HepG2 (cell line): Measurements from ENCODE around the gene WDR54. TPM values are rescaled to one million over a fixed set of nuclear protein-coding genes. Genes with fewer than 3 reads are reported as not detected.
A peak's percentile ranks its signal among the peaks of the same experiment; 100 is the strongest.

Experiments
- ARNTL ChIP-seq: sonication (generic); formaldehyde crosslinking; IDR thresholded peaks from 2 replicates; pipeline ENCODE4 v1.4.0; 2020; ENCODE audit warnings: mild to moderate bottlenecking, missing genetic modification reagents
- CENPX ChIP-seq: sonication (generic); formaldehyde crosslinking; IDR thresholded peaks from 2 replicates; pipeline ENCODE4 v1.9.0; 2021; ENCODE audit warnings: mild to moderate bottlenecking, missing genetic modification reagents, moderate library complexity
- CHD2 ChIP-seq: IDR thresholded peaks from 2 replicates; pipeline ENCODE4 v1.6.1; 2011; ENCODE audit warnings: low read depth, low read length, improper control_type of control experiment
- EEA1 ChIP-seq: sonication (generic); formaldehyde crosslinking; IDR thresholded peaks from 2 replicates; pipeline ENCODE4 v1.5.1; 2020; ENCODE audit warnings: mild to moderate bottlenecking, missing genetic modification reagents, borderline replicate concordance
- ELF4 ChIP-seq: sonication (generic); formaldehyde crosslinking; IDR thresholded peaks from 2 replicates; pipeline ENCODE4 v1.5.0; 2020; ENCODE audit warnings: missing genetic modification reagents, mild to moderate bottlenecking, moderate library complexity, borderline replicate concordance
- HNRNPLL ChIP-seq: fragments of 200-400 bp; formaldehyde crosslinking; IDR thresholded peaks from 2 replicates; pipeline ENCODE4 v1.6.1; 2017; ENCODE audit warnings: mild to moderate bottlenecking, low read depth, low read length; ENCODE audit not compliant: poor library complexity, severe bottlenecking
- PITX1 ChIP-seq: sonication (generic); formaldehyde crosslinking; IDR thresholded peaks from 2 replicates; pipeline ENCODE4 v1.5.1; 2020; ENCODE audit warnings: mild to moderate bottlenecking, missing genetic modification reagents
- PTBP1 ChIP-seq: fragments of 200-400 bp; formaldehyde crosslinking; IDR thresholded peaks from 2 replicates; pipeline ENCODE4 v1.6.1; 2018; ENCODE audit warnings: low read length, low read depth; ENCODE audit not compliant: poor library complexity, severe bottlenecking
- RAD51 ChIP-seq: fragments of 450-650 bp; IDR thresholded peaks from 2 replicates; pipeline ENCODE4 v1.6.1; 2016; ENCODE audit warnings: borderline replicate concordance
- SMAD9 ChIP-seq: sonication (generic); formaldehyde crosslinking; IDR thresholded peaks from 2 replicates; pipeline ENCODE4 v1.5.1; 2020; ENCODE audit warnings: mild to moderate bottlenecking, missing genetic modification reagents
- SRF ChIP-seq: IDR thresholded peaks from 2 replicates; pipeline ENCODE4 v1.6.1; 2011; ENCODE audit warnings: mild to moderate bottlenecking, low read depth, low read length, moderate library complexity
- SRSF1 ChIP-seq: fragments of 200-400 bp; formaldehyde crosslinking; optimal IDR thresholded peaks from 2 replicates; pipeline ENCODE3; 2017; ENCODE audit warnings: mild to moderate bottlenecking, low read depth, low read length, moderate library complexity
- SRSF4 ChIP-seq: fragments of 200-400 bp; formaldehyde crosslinking; IDR thresholded peaks from one replicate; pipeline ENCODE4 v1.6.1; 2018; ENCODE audit warnings: mild to moderate bottlenecking, low read depth, low read length, moderate library complexity; ENCODE audit not compliant: poor library complexity, severe bottlenecking
- TBL1XR1 ChIP-seq: fragments of 150-350 bp; IDR thresholded peaks from 2 replicates; pipeline ENCODE4 v1.6.1; 2014; ENCODE audit warnings: borderline replicate concordance, low read length; ENCODE audit not compliant: partially characterized antibody
- ZBTB8A ChIP-seq: sonication (generic); formaldehyde crosslinking; IDR thresholded peaks from 2 replicates; pipeline ENCODE4 v1.4.0; 2020; ENCODE audit warnings: mild to moderate bottlenecking, low read depth, missing genetic modification reagents, borderline replicate concordance
- ZFAT ChIP-seq: sonication (generic); formaldehyde crosslinking; conservative IDR thresholded peaks from 2 replicates; pipeline ENCODE4 v1.8.1; 2023; ENCODE audit warnings: missing genetic modification reagents, inconsistent platforms
- ZMYM4 ChIP-seq: sonication (generic); formaldehyde crosslinking; IDR thresholded peaks from 2 replicates; pipeline ENCODE4 v1.8.1; 2023; ENCODE audit warnings: mild to moderate bottlenecking, missing genetic modification reagents
- ZNF30 ChIP-seq: sonication (generic); formaldehyde crosslinking; IDR thresholded peaks from 2 replicates; pipeline ENCODE4 v1.5.0; 2020; ENCODE audit warnings: mild to moderate bottlenecking, missing genetic modification reagents
- ZNF33B ChIP-seq: sonication (generic); formaldehyde crosslinking; IDR thresholded peaks from 2 replicates; pipeline ENCODE4 v1.5.1; 2020; ENCODE audit warnings: mild to moderate bottlenecking, missing genetic modification reagents
- ZNF343 ChIP-seq: sonication (generic); formaldehyde crosslinking; IDR thresholded peaks from 2 replicates; pipeline ENCODE4 v1.4.0; 2020; ENCODE audit warnings: mild to moderate bottlenecking, missing genetic modification reagents
- ZNF530 ChIP-seq: sonication (generic); formaldehyde crosslinking; IDR thresholded peaks from 2 replicates; pipeline ENCODE4 v1.5.0; 2020; ENCODE audit warnings: low read depth, mild to moderate bottlenecking, missing genetic modification reagents
- ZNF557 ChIP-seq: sonication (generic); formaldehyde crosslinking; IDR thresholded peaks from 2 replicates; pipeline ENCODE4 v1.4.0; 2020; ENCODE audit warnings: missing genetic modification reagents
- ZSCAN20 ChIP-seq: sonication (generic); formaldehyde crosslinking; IDR thresholded peaks from 2 replicates; pipeline ENCODE4 v1.4.0; 2020; ENCODE audit warnings: missing genetic modification reagents, mild to moderate bottlenecking, borderline replicate concordance
- polyA plus RNA-seq, 8 experiments: library from polyadenylated mRNA; depleted of rRNA in 3 of 8; stranded (reverse) in 7 of 8; unstranded in 1 of 8; fragments of >200 nt; fragmentation: Illumina TruSeq in 4 of 8; extraction: Trizol in 4 of 8; gene quantifications; 2 replicates each; pipeline versions ENCODE4 v1.2.1 to v1.2.3, GENCODE V29; 2011 to 2016; ENCODE audit warnings: low read depth in 4 of 8, missing spikeins in 1 of 8, mixed read lengths in 1 of 8; ENCODE audit not compliant: insufficient read depth in 1 of 8
- total RNA-seq, 5 experiments: library from RNA; depleted of rRNA; stranded (reverse); fragments of >200 nt; fragmentation: Illumina TruSeq; extraction: Trizol; gene quantifications; 2 replicates each; pipeline ENCODE4 v1.2.3, GENCODE V29; 2016; ENCODE audit warnings: low read depth in 1 of 5
- TF ChIP-seq, protein P1 (sequence below): sonication (generic); formaldehyde crosslinking; IDR thresholded peaks from 2 replicates; pipeline ENCODE4 v1.8.0; 2022; ENCODE audit warnings: low read depth, missing genetic modification reagents
- TF ChIP-seq, protein P2 (sequence below): sonication (generic); formaldehyde crosslinking; IDR thresholded peaks from 2 replicates; pipeline ENCODE4 v1.5.1; 2020; ENCODE audit warnings: mild to moderate bottlenecking, missing genetic modification reagents, borderline replicate concordance
- TF ChIP-seq, protein P3 (sequence below): sonication (generic); formaldehyde crosslinking; IDR thresholded peaks from 2 replicates; pipeline ENCODE4 v1.5.0; 2020; ENCODE audit warnings: missing genetic modification reagents, mild to moderate bottlenecking, borderline replicate concordance

The WDR54 gene
- total and polyA plus RNA-seq, 2 of the 13 experiments (the other 11 are each of a cell fraction or from before 2014, with no cell fraction given): 2.0 to 17.3 TPM

DNA sequence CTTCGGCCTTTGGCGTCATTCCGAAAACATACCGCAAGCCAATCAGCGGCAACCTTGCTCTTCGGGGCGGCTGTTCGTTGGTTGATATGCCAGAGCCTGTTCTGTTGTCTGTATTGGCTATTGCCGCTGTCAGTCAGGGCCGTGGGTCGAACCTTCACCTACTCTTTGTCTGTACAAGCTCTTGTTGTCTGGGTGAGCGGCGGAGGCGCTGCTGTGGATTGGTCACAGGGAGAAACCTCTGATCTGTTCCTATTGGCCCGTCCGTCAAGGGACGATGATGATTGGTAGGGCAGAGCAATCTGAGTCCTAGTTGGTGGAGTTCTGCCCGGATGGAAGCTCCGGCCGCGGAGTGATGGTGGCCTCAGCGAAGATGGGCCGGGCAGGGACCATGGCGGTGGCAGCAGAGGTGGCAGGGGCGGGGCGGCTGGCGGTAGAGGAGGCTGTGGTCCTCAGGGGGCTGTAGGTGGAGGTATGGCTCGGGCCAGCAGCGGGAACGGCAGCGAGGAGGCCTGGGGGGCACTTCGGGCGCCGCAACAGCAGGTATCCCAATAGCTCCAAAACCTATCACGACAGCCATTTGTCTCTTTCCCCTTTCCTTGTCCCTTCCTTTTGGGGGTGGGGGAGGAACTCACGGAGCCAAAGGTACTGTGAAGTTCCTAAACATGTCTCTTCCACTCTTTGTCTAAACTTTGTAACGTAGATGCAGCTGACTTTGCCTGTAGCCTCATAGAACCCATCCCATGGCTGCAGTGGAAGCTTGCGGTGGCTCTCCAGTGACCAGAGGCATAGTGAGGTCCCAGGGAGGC is 36.8 kb downstream of the WDR54 start, which contains the start of gene WBP1 (continued):
- TF ChIP-seq, protein P1, sequence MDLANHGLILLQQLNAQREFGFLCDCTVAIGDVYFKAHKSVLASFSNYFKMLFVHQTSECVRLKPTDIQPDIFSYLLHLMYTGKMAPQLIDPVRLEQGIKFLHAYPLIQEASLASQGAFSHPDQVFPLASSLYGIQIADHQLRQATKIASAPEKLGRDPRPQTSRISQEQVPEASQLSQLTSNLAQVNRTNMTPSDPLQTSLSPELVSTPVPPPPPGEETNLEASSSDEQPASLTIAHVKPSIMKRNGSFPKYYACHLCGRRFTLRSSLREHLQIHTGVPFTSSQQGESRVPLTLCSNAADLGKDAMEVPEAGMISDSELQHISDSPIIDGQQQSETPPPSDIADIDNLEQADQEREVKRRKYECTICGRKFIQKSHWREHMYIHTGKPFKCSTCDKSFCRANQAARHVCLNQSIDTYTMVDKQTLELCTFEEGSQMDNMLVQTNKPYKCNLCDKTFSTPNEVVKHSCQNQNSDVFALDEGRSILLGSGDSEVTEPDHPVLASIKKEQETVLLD: no peak
- TF ChIP-seq PTBP1 (no peak), ZNF557 (CRISPR knock-in tag) (no peak), ELF4 (CRISPR knock-in tag) (no peak), ZBTB8A (CRISPR knock-in tag) (no peak), ZMYM4 (CRISPR knock-in tag) (no peak; the same call in 1 of the 2 replicates), CHD2 (peak; percentile 63; the same call in 1 of the 2 replicates), ZSCAN20 (CRISPR knock-in tag) (no peak), ZNF30 (CRISPR knock-in tag) (no peak), ARNTL (no peak), SMAD9 (no peak), EEA1 (CRISPR knock-in tag) (no peak), CENPX (CRISPR knock-in tag) (no peak), ZNF530 (CRISPR knock-in tag) (no peak), ZNF33B (CRISPR knock-in tag) (no peak), PITX1 (no peak; the same call in 1 of the 2 replicates), SRF (0 out of 2 replicates have a peak, but pooled peaks have one; percentile 38), HNRNPLL (no peak), SRSF4 (no peak), SRSF1 (peak; percentile 23), TBL1XR1 (no peak), RAD51 (no peak), ZFAT (CRISPR knock-in tag) (no peak), ZNF343 (CRISPR knock-in tag) (0 out of 2 replicates have a peak, but pooled peaks have one; percentile 12)
- TF ChIP-seq, protein P2, sequence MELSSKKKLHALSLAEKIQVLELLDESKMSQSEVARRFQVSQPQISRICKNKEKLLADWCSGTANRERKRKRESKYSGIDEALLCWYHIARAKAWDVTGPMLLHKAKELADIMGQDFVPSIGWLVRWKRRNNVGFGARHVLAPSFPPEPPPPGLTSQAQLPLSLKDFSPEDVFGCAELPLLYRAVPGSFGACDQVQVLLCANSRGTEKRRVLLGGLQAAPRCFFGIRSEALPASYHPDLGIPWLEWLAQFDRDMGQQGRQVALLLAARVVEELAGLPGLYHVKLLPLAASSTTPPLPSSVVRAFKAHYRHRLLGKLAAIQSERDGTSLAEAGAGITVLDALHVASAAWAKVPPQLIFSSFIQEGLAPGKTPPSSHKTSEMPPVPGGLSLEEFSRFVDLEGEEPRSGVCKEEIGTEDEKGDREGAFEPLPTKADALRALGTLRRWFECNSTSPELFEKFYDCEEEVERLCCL: no peak
- TF ChIP-seq, protein P3, sequence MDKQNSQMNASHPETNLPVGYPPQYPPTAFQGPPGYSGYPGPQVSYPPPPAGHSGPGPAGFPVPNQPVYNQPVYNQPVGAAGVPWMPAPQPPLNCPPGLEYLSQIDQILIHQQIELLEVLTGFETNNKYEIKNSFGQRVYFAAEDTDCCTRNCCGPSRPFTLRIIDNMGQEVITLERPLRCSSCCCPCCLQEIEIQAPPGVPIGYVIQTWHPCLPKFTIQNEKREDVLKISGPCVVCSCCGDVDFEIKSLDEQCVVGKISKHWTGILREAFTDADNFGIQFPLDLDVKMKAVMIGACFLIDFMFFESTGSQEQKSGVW: no peak
